ENCODE data around the gene CSNK1A1L.

DNA sequence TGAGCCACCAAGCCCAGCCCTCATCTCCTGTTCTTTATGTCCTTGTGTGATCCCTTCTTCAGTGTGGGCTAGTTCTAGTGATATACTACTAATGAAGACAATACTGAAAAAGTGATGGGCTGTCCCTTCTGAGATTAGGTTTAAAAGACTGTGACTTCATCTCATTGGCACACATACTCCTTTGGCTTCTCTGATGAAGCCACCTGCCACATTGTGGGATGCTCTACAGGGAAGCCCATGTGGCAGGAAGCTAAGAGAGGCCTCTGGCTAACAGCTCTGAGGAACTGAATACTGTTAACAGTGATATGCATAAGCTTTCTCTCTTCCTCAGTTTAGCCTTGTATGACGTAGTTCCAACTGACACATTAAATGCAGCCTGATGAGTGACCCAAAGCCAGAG is 13.6 kb downstream of the CSNK1A1L start:
- no peak for TF ChIP-seq POLR2AphosphoS5 (IDR thresholded peaks at IDR 0.05; ENCODE audit: borderline replicate concordance, low read depth, low read length)
- no peak for TF ChIP-seq EZH2 (IDR thresholded peaks at IDR 0.05)
- no peak for TF ChIP-seq FOXP2 (optimal IDR thresholded peaks at IDR 0.05; ENCODE audit: control extremely low read depth, extremely low read length, insufficient read depth)

All from SK-N-MC (cell line).